GM23338 (cell line): Measurements from ENCODE around the gene FLT1. TPM values are rescaled to one million over a fixed set of nuclear protein-coding genes. Genes with fewer than 3 reads are reported as not detected.

Experiments
- ATAC-seq: fragments of 200-7000 bp; cut with Tn5 transposase; 3 replicates; pipeline ENCODE4 v1.9.1; 2020
- DNase-seq: peaks from one replicate; pipeline ENCODE4 v3.0.0-alpha.2; 2015; ENCODE audit warnings: low spot score
- H2AFZ ChIP-seq: fragments of 200-600 bp; sonication (generic); 2 replicates; pipeline ENCODE4 v1.8.0; 2016; ENCODE audit warnings: antibody characterized with exemption, mild to moderate bottlenecking, moderate library complexity
- H3F3A ChIP-seq: fragments of 200-600 bp; sonication (generic); replicated peaks from 2 replicates; pipeline ENCODE4 v1.8.0; 2017; ENCODE audit warnings: antibody characterized with exemption, mixed run types, low read depth
- H3K27ac ChIP-seq: fragments of 200-600 bp; sonication (generic); 2 replicates; pipeline ENCODE4 v1.6.1; 2016; ENCODE audit warnings: low read depth
- H3K27me3 ChIP-seq: fragments of 200-600 bp; sonication (generic); 2 replicates; pipeline ENCODE4 v1.8.0; 2016; ENCODE audit warnings: mild to moderate bottlenecking, mixed run types, moderate library complexity; ENCODE audit not compliant: insufficient read depth
- H3K36me3 ChIP-seq: fragments of 200-600 bp; sonication (generic); 2 replicates; pipeline ENCODE4 v1.8.0; 2016; ENCODE audit warnings: mild to moderate bottlenecking; ENCODE audit not compliant: insufficient read depth
- H3K4me1 ChIP-seq: fragments of 200-600 bp; sonication (generic); 2 replicates; pipeline ENCODE4 v1.8.0; 2016; ENCODE audit warnings: mild to moderate bottlenecking, moderate library complexity; ENCODE audit not compliant: insufficient read depth
- H3K4me2 ChIP-seq: fragments of 200-600 bp; sonication (generic); 2 replicates; pipeline ENCODE4 v1.7.1; 2017; ENCODE audit warnings: mixed run types
- H3K4me3 ChIP-seq: fragments of 200-600 bp; sonication (generic); 2 replicates; pipeline ENCODE4 v1.6.1; 2016; ENCODE audit warnings: mixed run types
- H3K79me2 ChIP-seq: fragments of 200-600 bp; sonication (generic); replicated peaks from 2 replicates; pipeline ENCODE4 v1.8.0; 2017; ENCODE audit warnings: mild to moderate bottlenecking; ENCODE audit not compliant: insufficient read depth
- H3K9me2 ChIP-seq: fragments of 200-600 bp; sonication (generic); 2 replicates; pipeline ENCODE4 v1.8.0; 2017; ENCODE audit not compliant: insufficient read depth
- H4K20me1 ChIP-seq: fragments of 200-600 bp; sonication (generic); replicated peaks from 2 replicates; pipeline ENCODE4 v1.8.0; 2017; ENCODE audit warnings: mild to moderate bottlenecking; ENCODE audit not compliant: insufficient read depth
- H3K27ac Mint-ChIP-seq: 2 replicates; pipeline ENCODE4 v1.8.0; 2020; ENCODE audit warnings: inconsistent platforms, mild to moderate bottlenecking, moderate library complexity, mixed read lengths
- H3K27me3 Mint-ChIP-seq: 3 replicates; pipeline ENCODE4 v1.8.0; 2022; ENCODE audit warnings: low read depth, mild to moderate bottlenecking, moderate library complexity, mixed read lengths, inconsistent platforms; ENCODE audit not compliant: insufficient read depth, poor library complexity
- H3K36me3 Mint-ChIP-seq: 3 replicates; pipeline ENCODE4 v1.8.0; 2021; ENCODE audit warnings: low read depth, mild to moderate bottlenecking, inconsistent platforms, moderate library complexity, mixed read lengths
- H3K4me1 Mint-ChIP-seq: 3 replicates; pipeline ENCODE4 v1.8.0; 2020; ENCODE audit warnings: mild to moderate bottlenecking, inconsistent platforms, mixed read lengths
- H3K4me3 Mint-ChIP-seq: 3 replicates; pipeline ENCODE4 v1.8.0; 2021; ENCODE audit warnings: moderate library complexity, mild to moderate bottlenecking, inconsistent platforms, mixed read lengths
- H3K9me3 Mint-ChIP-seq: 3 replicates; pipeline ENCODE4 v1.8.0; 2020; ENCODE audit warnings: moderate library complexity, mild to moderate bottlenecking, inconsistent platforms, mixed read lengths
- CREB1 ChIP-seq: fragments of 250-450 bp; sonication (Bioruptor Pico); IDR thresholded peaks from 2 replicates; pipeline ENCODE4 v1.5.0; 2020; ENCODE audit warnings: low read depth, mild to moderate bottlenecking, moderate library complexity
- EZH2 ChIP-seq: fragments of 200-600 bp; sonication (generic); IDR thresholded peaks from one replicate; pipeline ENCODE4 v1.8.0; 2017; ENCODE audit warnings: antibody characterized with exemption, mild to moderate bottlenecking, low read depth; ENCODE audit not compliant: unreplicated experiment
- EZH2phosphoT487 ChIP-seq: fragments of 200-600 bp; sonication (generic); IDR thresholded peaks from one replicate; pipeline ENCODE4 v1.8.1; 2018; ENCODE audit warnings: antibody characterized with exemption; ENCODE audit not compliant: unreplicated experiment
- JUNB ChIP-seq: IDR thresholded peaks from one replicate; pipeline ENCODE4 v1.6.1; 2016; ENCODE audit warnings: antibody characterized with exemption; ENCODE audit not compliant: unreplicated experiment
- NANOG ChIP-seq: IDR thresholded peaks from 2 replicates; pipeline ENCODE4 v1.6.1; 2016; ENCODE audit warnings: antibody characterized with exemption, borderline replicate concordance
- POLR2AphosphoS5 ChIP-seq: IDR thresholded peaks from 2 replicates; pipeline ENCODE4 v1.6.1; 2016; ENCODE audit warnings: antibody characterized with exemption, low read depth
- REST ChIP-seq: IDR thresholded peaks from one replicate; pipeline ENCODE4 v1.6.1; 2018; ENCODE audit warnings: antibody characterized with exemption; ENCODE audit not compliant: unreplicated experiment
- STAT1 ChIP-seq: IDR thresholded peaks from one replicate; pipeline ENCODE4 v1.6.1; 2016; ENCODE audit warnings: antibody characterized with exemption; ENCODE audit not compliant: unreplicated experiment
- ZNF114 ChIP-seq: fragments of 250-450 bp; sonication (Bioruptor Pico); IDR thresholded peaks from 2 replicates; pipeline ENCODE4 v1.5.0; 2020; ENCODE audit warnings: mild to moderate bottlenecking, moderate library complexity
- ZNF331 ChIP-seq: fragments of 250-450 bp; sonication (Bioruptor Pico); IDR thresholded peaks from 2 replicates; pipeline ENCODE4 v1.5.0; 2020; ENCODE audit warnings: low read depth, mild to moderate bottlenecking, moderate library complexity
- polyA plus RNA-seq: library from polyadenylated mRNA; unstranded; fragments of >200 nt; fragmentation: Nextera tagmentation; extraction: Ambion mirVana; gene quantifications from 2 replicates; pipeline ENCODE4 v1.2.1, GENCODE V29; 2016
- total RNA-seq: library from RNA; depleted of rRNA; stranded (reverse); fragments of >200 nt; shearing (Covaris generic); gene quantifications from 2 replicates; pipeline ENCODE4 v1.2.3, GENCODE V29; 2014
- TF ChIP-seq, protein P1 (sequence below): IDR thresholded peaks from 2 replicates; pipeline ENCODE4 v1.6.1; 2016; ENCODE audit warnings: antibody characterized with exemption
- TF ChIP-seq, protein P2 (sequence below), 2 experiments: fragments of 200-600 bp in 1 of 2; sonication (generic) in 1 of 2; conservative IDR thresholded peaks; 2 replicates each; pipeline versions ENCODE4 v1.5.1 to v1.6.1; 2016 to 2017; ENCODE audit warnings: antibody characterized with exemption in 2 of 2, low read depth in 2 of 2, mild to moderate bottlenecking in 2 of 2, moderate library complexity in 1 of 2
- TF ChIP-seq, protein P3 (sequence below): fragments of 250-450 bp; sonication (Bioruptor Pico); IDR thresholded peaks from 2 replicates; pipeline ENCODE4 v1.5.0; 2020; ENCODE audit warnings: mild to moderate bottlenecking, moderate library complexity

The FLT1 gene
- total and polyA plus RNA-seq, 2 experiments from 2014 or later, result 26.8 to 116 TPM

- no peak for DNase-seq
- no peaks in the 10 kb centered on the region for H3K9me2 ChIP-seq
- peaks cover 82% of the 10 kb centered on the region for H3K79me2 ChIP-seq
- Mint-ChIP-seq H3K27ac (no peak overlapping the region), H3K9me3 (peaks cover 39% of the 10 kb centered on the region), H3K27me3 (peaks cover 6% of the 10 kb centered on the region), H3K4me1 (peaks cover 26% of the 10 kb centered on the region), H3K36me3 (peaks cover 97% of the 10 kb centered on the region), H3K4me3 (no peak overlapping the region)
- no peak for ATAC-seq
- no peak overlapping the region for H3K4me2 ChIP-seq
- TF ChIP-seq POLR2AphosphoS5 (no peak), ZNF114 (no peak), ZNF331 (CRISPR knock-in tag) (no peak), EZH2phosphoT487 (no peak), CREB1 (CRISPR knock-in tag) (no peak), EZH2 (no peak), JUNB (no peak), STAT1 (no peak), REST (no peak), NANOG (no peak)
- TF ChIP-seq, protein P1, sequence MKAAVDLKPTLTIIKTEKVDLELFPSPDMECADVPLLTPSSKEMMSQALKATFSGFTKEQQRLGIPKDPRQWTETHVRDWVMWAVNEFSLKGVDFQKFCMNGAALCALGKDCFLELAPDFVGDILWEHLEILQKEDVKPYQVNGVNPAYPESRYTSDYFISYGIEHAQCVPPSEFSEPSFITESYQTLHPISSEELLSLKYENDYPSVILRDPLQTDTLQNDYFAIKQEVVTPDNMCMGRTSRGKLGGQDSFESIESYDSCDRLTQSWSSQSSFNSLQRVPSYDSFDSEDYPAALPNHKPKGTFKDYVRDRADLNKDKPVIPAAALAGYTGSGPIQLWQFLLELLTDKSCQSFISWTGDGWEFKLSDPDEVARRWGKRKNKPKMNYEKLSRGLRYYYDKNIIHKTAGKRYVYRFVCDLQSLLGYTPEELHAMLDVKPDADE, result no peak
- TF ChIP-seq, protein P2, sequence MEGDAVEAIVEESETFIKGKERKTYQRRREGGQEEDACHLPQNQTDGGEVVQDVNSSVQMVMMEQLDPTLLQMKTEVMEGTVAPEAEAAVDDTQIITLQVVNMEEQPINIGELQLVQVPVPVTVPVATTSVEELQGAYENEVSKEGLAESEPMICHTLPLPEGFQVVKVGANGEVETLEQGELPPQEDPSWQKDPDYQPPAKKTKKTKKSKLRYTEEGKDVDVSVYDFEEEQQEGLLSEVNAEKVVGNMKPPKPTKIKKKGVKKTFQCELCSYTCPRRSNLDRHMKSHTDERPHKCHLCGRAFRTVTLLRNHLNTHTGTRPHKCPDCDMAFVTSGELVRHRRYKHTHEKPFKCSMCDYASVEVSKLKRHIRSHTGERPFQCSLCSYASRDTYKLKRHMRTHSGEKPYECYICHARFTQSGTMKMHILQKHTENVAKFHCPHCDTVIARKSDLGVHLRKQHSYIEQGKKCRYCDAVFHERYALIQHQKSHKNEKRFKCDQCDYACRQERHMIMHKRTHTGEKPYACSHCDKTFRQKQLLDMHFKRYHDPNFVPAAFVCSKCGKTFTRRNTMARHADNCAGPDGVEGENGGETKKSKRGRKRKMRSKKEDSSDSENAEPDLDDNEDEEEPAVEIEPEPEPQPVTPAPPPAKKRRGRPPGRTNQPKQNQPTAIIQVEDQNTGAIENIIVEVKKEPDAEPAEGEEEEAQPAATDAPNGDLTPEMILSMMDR (conservative IDR thresholded peaks at IDR 0.05; ENCODE audit: low read depth in 2 of 2), result no peak
- TF ChIP-seq, protein P3, sequence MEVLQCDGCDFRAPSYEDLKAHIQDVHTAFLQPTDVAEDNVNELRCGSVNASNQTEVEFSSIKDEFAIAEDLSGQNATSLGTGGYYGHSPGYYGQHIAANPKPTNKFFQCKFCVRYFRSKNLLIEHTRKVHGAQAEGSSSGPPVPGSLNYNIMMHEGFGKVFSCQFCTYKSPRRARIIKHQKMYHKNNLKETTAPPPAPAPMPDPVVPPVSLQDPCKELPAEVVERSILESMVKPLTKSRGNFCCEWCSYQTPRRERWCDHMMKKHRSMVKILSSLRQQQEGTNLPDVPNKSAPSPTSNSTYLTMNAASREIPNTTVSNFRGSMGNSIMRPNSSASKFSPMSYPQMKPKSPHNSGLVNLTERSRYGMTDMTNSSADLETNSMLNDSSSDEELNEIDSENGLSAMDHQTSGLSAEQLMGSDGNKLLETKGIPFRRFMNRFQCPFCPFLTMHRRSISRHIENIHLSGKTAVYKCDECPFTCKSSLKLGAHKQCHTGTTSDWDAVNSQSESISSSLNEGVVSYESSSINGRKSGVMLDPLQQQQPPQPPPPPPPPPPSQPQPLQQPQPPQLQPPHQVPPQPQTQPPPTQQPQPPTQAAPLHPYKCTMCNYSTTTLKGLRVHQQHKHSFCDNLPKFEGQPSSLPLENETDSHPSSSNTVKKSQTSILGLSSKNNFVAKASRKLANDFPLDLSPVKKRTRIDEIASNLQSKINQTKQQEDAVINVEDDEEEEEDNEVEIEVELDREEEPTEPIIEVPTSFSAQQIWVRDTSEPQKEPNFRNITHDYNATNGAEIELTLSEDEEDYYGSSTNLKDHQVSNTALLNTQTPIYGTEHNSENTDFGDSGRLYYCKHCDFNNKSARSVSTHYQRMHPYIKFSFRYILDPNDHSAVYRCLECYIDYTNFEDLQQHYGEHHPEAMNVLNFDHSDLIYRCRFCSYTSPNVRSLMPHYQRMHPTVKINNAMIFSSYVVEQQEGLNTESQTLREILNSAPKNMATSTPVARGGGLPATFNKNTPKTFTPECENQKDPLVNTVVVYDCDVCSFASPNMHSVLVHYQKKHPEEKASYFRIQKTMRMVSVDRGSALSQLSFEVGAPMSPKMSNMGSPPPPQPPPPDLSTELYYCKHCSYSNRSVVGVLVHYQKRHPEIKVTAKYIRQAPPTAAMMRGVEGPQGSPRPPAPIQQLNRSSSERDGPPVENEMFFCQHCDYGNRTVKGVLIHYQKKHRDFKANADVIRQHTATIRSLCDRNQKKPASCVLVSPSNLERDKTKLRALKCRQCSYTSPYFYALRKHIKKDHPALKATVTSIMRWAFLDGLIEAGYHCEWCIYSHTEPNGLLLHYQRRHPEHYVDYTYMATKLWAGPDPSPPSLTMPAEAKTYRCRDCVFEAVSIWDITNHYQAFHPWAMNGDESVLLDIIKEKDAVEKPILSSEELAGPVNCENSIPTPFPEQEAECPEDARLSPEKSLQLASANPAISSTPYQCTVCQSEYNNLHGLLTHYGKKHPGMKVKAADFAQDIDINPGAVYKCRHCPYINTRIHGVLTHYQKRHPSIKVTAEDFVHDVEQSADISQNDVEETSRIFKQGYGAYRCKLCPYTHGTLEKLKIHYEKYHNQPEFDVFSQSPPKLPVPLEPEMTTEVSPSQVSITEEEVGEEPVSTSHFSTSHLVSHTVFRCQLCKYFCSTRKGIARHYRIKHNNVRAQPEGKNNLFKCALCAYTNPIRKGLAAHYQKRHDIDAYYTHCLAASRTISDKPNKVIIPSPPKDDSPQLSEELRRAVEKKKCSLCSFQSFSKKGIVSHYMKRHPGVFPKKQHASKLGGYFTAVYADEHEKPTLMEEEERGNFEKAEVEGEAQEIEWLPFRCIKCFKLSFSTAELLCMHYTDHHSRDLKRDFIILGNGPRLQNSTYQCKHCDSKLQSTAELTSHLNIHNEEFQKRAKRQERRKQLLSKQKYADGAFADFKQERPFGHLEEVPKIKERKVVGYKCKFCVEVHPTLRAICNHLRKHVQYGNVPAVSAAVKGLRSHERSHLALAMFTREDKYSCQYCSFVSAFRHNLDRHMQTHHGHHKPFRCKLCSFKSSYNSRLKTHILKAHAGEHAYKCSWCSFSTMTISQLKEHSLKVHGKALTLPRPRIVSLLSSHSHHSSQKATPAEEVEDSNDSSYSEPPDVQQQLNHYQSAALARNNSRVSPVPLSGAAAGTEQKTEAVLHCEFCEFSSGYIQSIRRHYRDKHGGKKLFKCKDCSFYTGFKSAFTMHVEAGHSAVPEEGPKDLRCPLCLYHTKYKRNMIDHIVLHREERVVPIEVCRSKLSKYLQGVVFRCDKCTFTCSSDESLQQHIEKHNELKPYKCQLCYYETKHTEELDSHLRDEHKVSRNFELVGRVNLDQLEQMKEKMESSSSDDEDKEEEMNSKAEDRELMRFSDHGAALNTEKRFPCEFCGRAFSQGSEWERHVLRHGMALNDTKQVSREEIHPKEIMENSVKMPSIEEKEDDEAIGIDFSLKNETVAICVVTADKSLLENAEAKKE (CRISPR knock-in tag), result no peak
- no peaks in the 10 kb centered on the region for H4K20me1 ChIP-seq
- H3F3A ChIP-seq, result peaks cover 3% of the 10 kb centered on the region; the same call in 1 of the 2 replicates
- H3K4me1 ChIP-seq, result peaks cover 21% of the 10 kb centered on the region
- H3K4me3 ChIP-seq, result no peak overlapping the region
- peaks cover 32% of the 10 kb centered on the region for H3K36me3 ChIP-seq
- H3K27me3 ChIP-seq, result no peaks in the 10 kb centered on the region
- H2AFZ ChIP-seq, result no peak overlapping the region
- no peak overlapping the region for H3K27ac ChIP-seq
These were observed 46.1 kb downstream of the FLT1 start for GRCh38 chr13:28448651-28449358.
